ENCODE results near the gene KRT25.

DNA sequence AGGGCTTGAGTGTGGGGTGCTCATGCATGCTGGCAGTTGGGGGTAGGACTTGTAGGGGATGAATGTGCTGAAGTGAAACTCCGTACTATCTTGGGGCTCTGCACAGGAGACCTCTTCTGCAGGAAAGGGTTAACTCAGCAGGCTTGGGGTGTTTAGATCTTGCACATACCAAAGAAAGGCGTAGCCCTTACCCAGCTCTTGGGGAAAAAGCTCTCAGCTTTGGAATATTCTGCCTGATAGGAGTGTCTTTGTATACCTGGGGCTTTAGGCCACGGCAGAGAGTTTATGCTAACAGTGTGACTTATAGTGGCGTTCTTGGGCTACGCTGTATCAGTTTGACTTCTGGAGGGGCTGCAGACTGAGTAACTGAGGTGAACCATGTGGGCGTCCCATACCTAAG is 21.1 kb downstream of the KRT25 start:
- TF ChIP-seq EZH2 (IDR thresholded peaks at IDR 0.05; ENCODE audit: borderline replicate concordance) (no peak), EZH2phosphoT487 (IDR thresholded peaks at IDR 0.05; ENCODE audit: low read depth, severe bottlenecking, unreplicated experiment) (no peak)
- TF ChIP-seq, protein P1, sequence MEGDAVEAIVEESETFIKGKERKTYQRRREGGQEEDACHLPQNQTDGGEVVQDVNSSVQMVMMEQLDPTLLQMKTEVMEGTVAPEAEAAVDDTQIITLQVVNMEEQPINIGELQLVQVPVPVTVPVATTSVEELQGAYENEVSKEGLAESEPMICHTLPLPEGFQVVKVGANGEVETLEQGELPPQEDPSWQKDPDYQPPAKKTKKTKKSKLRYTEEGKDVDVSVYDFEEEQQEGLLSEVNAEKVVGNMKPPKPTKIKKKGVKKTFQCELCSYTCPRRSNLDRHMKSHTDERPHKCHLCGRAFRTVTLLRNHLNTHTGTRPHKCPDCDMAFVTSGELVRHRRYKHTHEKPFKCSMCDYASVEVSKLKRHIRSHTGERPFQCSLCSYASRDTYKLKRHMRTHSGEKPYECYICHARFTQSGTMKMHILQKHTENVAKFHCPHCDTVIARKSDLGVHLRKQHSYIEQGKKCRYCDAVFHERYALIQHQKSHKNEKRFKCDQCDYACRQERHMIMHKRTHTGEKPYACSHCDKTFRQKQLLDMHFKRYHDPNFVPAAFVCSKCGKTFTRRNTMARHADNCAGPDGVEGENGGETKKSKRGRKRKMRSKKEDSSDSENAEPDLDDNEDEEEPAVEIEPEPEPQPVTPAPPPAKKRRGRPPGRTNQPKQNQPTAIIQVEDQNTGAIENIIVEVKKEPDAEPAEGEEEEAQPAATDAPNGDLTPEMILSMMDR (IDR thresholded peaks at IDR 0.05; ENCODE audit: poor library complexity): no peak
